Calu3 (cell line): ENCODE data around the gene SFTA2. TPM values are rescaled to one million over a fixed set of nuclear protein-coding genes. Genes with fewer than 3 reads are reported as not detected.

Experiments
- BruUV-seq: library from RNA; stranded (reverse); fragments of 400-500 nt; replicated peaks from 2 replicates; lab custom pipeline; 2021; lab: Mats Ljungman, UMichigan
- CTCF ChIA-PET: fragments of 300-600 bp; sonication (Branson Sonifier 250); formaldehyde crosslinking; loops from one replicate; lab custom pipeline; 2022; ENCODE audit warnings: antibody characterized with exemption; lab: Charles Lee
- DNase-seq: peaks from one replicate; pipeline ENCODE4 v3.0.0; 2022
- H3K27ac Mint-ChIP-seq: one replicate; pipeline ENCODE4 v1.8.0; 2022; ENCODE audit warnings: mixed read lengths; ENCODE audit not compliant: unreplicated experiment
- H3K27me3 Mint-ChIP-seq: one replicate; pipeline ENCODE4 v1.8.0; 2022; ENCODE audit warnings: mixed read lengths; ENCODE audit not compliant: unreplicated experiment
- H3K36me3 Mint-ChIP-seq: one replicate; pipeline ENCODE4 v1.8.0; 2022; ENCODE audit warnings: mild to moderate bottlenecking, moderate library complexity, mixed read lengths; ENCODE audit not compliant: insufficient read depth, unreplicated experiment
- H3K4me1 Mint-ChIP-seq: one replicate; pipeline ENCODE4 v1.8.0; 2022; ENCODE audit warnings: mild to moderate bottlenecking, low read depth, mixed read lengths; ENCODE audit not compliant: unreplicated experiment
- H3K4me3 Mint-ChIP-seq: one replicate; pipeline ENCODE4 v1.8.0; 2022; ENCODE audit warnings: mild to moderate bottlenecking, low read depth, moderate library complexity, mixed read lengths; ENCODE audit not compliant: unreplicated experiment
- H3K9me3 Mint-ChIP-seq: one replicate; pipeline ENCODE4 v1.8.0; 2022; ENCODE audit warnings: low read depth, mixed read lengths; ENCODE audit not compliant: unreplicated experiment
- CTCF ChIP-seq: fragments of 200-600 bp; IDR thresholded peaks from one replicate; pipeline ENCODE4 v1.8.0; 2022; ENCODE audit warnings: antibody characterized with exemption; ENCODE audit not compliant: unreplicated experiment
- intact Hi-C: fragments of 100-400 bp; cut with micrococcal nuclease; formaldehyde crosslinking; loops from one replicate; pipeline ENCODE4 v1.10.0; 2022; ENCODE audit not compliant: unreplicated experiment
- total RNA-seq: library from RNA; stranded (reverse); gene quantifications from 2 replicates; pipeline ENCODE4 v1.2.3, GENCODE V29; 2022

The SFTA2 gene
- total RNA-seq, 1 experiment from 2014 or later, result 184 TPM

GRCh38 chr6:30896541-30896940, 35.4 kb downstream of the SFTA2 start:
- H3K27me3 Mint-ChIP-seq, result no peaks in the 10 kb centered on the region
- H3K27ac Mint-ChIP-seq, result no peak overlapping the region
- H3K9me3 Mint-ChIP-seq, result no peaks in the 10 kb centered on the region
- intact Hi-C loops, result no loop called here
- no peaks in the 10 kb centered on the region for H3K4me1 Mint-ChIP-seq
- TF ChIP-seq CTCF, result no peak
- CTCF ChIA-PET, result interaction anchor here (0.6 to 1.3 kb wide), 4 partner anchors 13 to 218 kb away, joined by 3 to 7 read pairs (median 3); no protein-coding TSS in a partner anchor
- BruUV-seq, result no TSS peak
- no peak overlapping the region for H3K4me3 Mint-ChIP-seq
- H3K36me3 Mint-ChIP-seq, result peaks cover 80% of the 10 kb centered on the region
- no peak for DNase-seq

DNA sequence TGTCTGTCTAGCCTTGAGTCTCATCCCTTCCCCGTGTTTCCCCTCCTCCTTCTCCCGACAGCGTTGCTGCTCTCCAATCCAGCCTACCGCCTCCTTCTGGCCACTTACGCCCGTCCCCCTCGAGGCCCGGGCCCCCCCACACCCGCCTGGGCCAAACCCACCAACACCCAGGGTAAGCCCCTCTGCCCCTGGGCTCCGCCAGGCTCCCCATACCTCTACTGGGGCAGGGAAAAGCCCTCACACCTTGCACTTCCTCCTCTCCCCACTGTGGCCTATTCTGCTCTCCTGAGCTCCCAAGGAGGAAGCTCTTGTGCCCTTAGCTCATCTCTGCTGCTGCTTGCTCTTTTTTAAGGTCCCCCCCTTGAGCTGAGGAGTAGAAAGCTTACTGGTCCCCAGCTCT, 36.6 kb downstream of the SFTA2 start:
- peaks cover 2% of the 10 kb centered on the region for H3K4me1 Mint-ChIP-seq
- intact Hi-C loops, result no loop called here
- H3K27me3 Mint-ChIP-seq, result no peaks in the 10 kb centered on the region
- no TSS peak for BruUV-seq
- no peaks in the 10 kb centered on the region for H3K9me3 Mint-ChIP-seq
- peaks cover 80% of the 10 kb centered on the region for H3K36me3 Mint-ChIP-seq
- H3K27ac Mint-ChIP-seq, result peak overlapping the region; percentile 1
- no peak for TF ChIP-seq CTCF
- CTCF ChIA-PET, result interaction anchor here (0.6 to 1.3 kb wide), 3 partner anchors 75 to 231 kb away, joined by 3 read pairs; no protein-coding TSS in a partner anchor
- DNase-seq, result no peak
- H3K4me3 Mint-ChIP-seq, result no peak overlapping the region

- Mint-ChIP-seq H3K27ac (peak overlapping the region; percentile 1), H3K9me3 (no peaks in the 10 kb centered on the region), H3K4me1 (peaks cover 6% of the 10 kb centered on the region), H3K27me3 (no peaks in the 10 kb centered on the region), H3K4me3 (no peak overlapping the region), H3K36me3 (peaks cover 80% of the 10 kb centered on the region)
- TF ChIP-seq CTCF, result no peak
- DNase-seq, result no peak
- BruUV-seq, result no TSS peak
- CTCF ChIA-PET, result interaction anchor here (0.6 kb wide), 1 partner anchor 231 kb away, joined by 3 read pairs; no protein-coding TSS in a partner anchor
- intact Hi-C loops, result no loop called here
These were observed 37.0 kb downstream of the SFTA2 start for GRCh38 chr6:30894935-30895334.

DNA sequence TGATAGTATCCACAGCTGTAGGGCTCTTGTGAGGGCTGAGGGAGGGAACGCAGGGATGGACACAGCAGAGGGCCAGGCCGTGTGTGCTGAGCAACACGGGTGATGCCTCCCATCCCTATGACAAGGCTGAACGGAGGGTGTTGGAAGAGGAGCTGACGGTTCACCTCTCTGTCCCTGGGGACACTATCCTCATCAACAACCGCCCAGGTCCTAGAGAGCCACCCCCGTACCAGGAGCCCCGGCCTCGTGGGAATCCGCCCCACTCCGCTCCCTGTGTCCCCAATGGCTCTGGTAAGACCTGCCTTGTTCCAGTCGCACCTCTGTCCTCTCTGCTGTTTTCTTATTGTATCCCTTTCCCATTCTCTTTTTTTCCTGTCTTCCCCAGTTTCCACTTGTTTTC, 37.6 kb downstream of the SFTA2 start:
- no peak for DNase-seq

More for the DNA sequence above, 37.6 kb downstream of the SFTA2 start:
- CTCF ChIA-PET, result no interaction called here
- Mint-ChIP-seq H3K36me3 (peaks cover 80% of the 10 kb centered on the region), H3K4me3 (no peak overlapping the region), H3K9me3 (no peaks in the 10 kb centered on the region), H3K4me1 (peaks cover 9% of the 10 kb centered on the region), H3K27ac (peak overlapping the region; percentile 1), H3K27me3 (no peaks in the 10 kb centered on the region)
- BruUV-seq, result no TSS peak
- intact Hi-C loops, result no loop called here
- no peak for TF ChIP-seq CTCF
